Caki2 (cell line): ENCODE measurements around the gene MAML3. TPM values are rescaled to one million over a fixed set of nuclear protein-coding genes. Genes with fewer than 3 reads are reported as not detected.

Experiments
- DNase-seq: peaks from one replicate; pipeline ENCODE4 v3.0.0-alpha.2; 2015; ENCODE audit warnings: low read depth
- in situ Hi-C: cut with HindIII; loops from 2 replicates; pipeline ENCODE4 v1.10.0; 2016; ENCODE audit warnings: low sequenced_read_pairs, low pct_unique_long_range_greater_than_20kb, mixed read lengths
- total RNA-seq: library from RNA; depleted of rRNA; stranded (reverse); fragments of >200 nt; shearing (Covaris generic); gene quantifications from 2 replicates; pipeline ENCODE4 v1.2.3, GENCODE V29; 2014; ENCODE audit warnings: low replicate concordance

The MAML3 gene
- total RNA-seq, 1 experiment from 2014 or later = 0.61 TPM

- no peak for DNase-seq
- in situ Hi-C loops = no loop called here
These were observed 59.3 kb downstream of the MAML3 start for GRCh38 chr4:140094438-140095420.

GRCh38 chr4:140092094-140092851, 61.7 kb downstream of the MAML3 start:
- in situ Hi-C loops = no loop called here

GRCh38 chr4:140091305-140091704, 62.7 kb downstream of the MAML3 start:
- in situ Hi-C loops = no loop called here
- no peak for DNase-seq

More at GRCh38 chr4:140092094-140092851, 61.7 kb downstream of the MAML3 start:
- DNase-seq = peak; percentile 28

- DNase-seq = peak; percentile 71
- in situ Hi-C loops = no loop called here
These were observed 63.7 kb downstream of the MAML3 start for GRCh38 chr4:140090215-140090731.

- in situ Hi-C loops = no loop called here
- DNase-seq = no peak
These were observed 64.8 kb downstream of the MAML3 start for GRCh38 chr4:140089216-140089615.

GRCh38 chr4:140088323-140088967, 65.5 kb downstream of the MAML3 start:
- DNase-seq = no peak
- in situ Hi-C loops = no loop called here

- in situ Hi-C loops = no loop called here
- DNase-seq = no peak
These were observed 68.1 kb downstream of the MAML3 start for GRCh38 chr4:140085881-140086280.

GRCh38 chr4:140085062-140085622, 68.8 kb downstream of the MAML3 start:
- in situ Hi-C loops = no loop called here
- DNase-seq = peak; percentile 54

GRCh38 chr4:140084385-140084784, 69.6 kb downstream of the MAML3 start:
- in situ Hi-C loops = no loop called here
- DNase-seq = no peak

GRCh38 chr4:140082391-140082755, 71.6 kb downstream of the MAML3 start:
- DNase-seq = no peak

GRCh38 chr4:140081641-140082390, 72.2 kb downstream of the MAML3 start:
- no peak for DNase-seq
- in situ Hi-C loops = no loop called here

More at GRCh38 chr4:140082391-140082755, 71.6 kb downstream of the MAML3 start:
- in situ Hi-C loops = no loop called here

- no peak for DNase-seq
- in situ Hi-C loops = no loop called here
These were observed 73.1 kb downstream of the MAML3 start for GRCh38 chr4:140080883-140081282.

- no peak for DNase-seq
- in situ Hi-C loops = no loop called here
These were observed 75.6 kb downstream of the MAML3 start for GRCh38 chr4:140078366-140078765.

GRCh38 chr4:140076307-140076706, 77.7 kb downstream of the MAML3 start:
- DNase-seq = no peak
- in situ Hi-C loops = no loop called here

GRCh38 chr4:140071806-140072205, 82.2 kb downstream of the MAML3 start:
- in situ Hi-C loops = no loop called here
- DNase-seq = no peak

- DNase-seq = no peak
- in situ Hi-C loops = no loop called here
These were observed 83.0 kb downstream of the MAML3 start for GRCh38 chr4:140070973-140071372.

- in situ Hi-C loops = no loop called here
- no peak for DNase-seq
These were observed 83.6 kb downstream of the MAML3 start for GRCh38 chr4:140070366-140070765.

- DNase-seq = no peak
- in situ Hi-C loops = no loop called here
These were observed 84.9 kb downstream of the MAML3 start for GRCh38 chr4:140069066-140069465.
